A673 (cell line): Measurements from ENCODE around the gene SNTG2. TPM values are rescaled to one million over a fixed set of nuclear protein-coding genes. Genes with fewer than 3 reads are reported as not detected.

ENCODE experiments used
- BruUV-seq: library from RNA; stranded (reverse); fragments of 400-500 nt; replicated peaks from 2 replicates; lab custom pipeline; 2021; lab: Mats Ljungman, UMichigan
- CTCF ChIA-PET: fragments of 300-600 bp; sonication (Branson Sonifier 250); formaldehyde crosslinking; loops from one replicate; lab custom pipeline; 2022; ENCODE audit warnings: antibody characterized with exemption; lab: Charles Lee
- POLR2A ChIA-PET: fragments of 300-600 bp; sonication (Branson Sonifier 250); formaldehyde crosslinking; loops from one replicate; lab custom pipeline; 2022; ENCODE audit warnings: antibody characterized with exemption; ENCODE audit not compliant: low non-redundant PET; lab: Charles Lee
- DNase-seq: peaks from one replicate; pipeline ENCODE4 v3.0.0-alpha.2; 2015; ENCODE audit warnings: low spot score
- H3K27ac ChIP-seq: fragments of 200-600 bp; sonication (generic); 2 replicates; pipeline ENCODE4 v1.5.1; 2016; ENCODE audit warnings: mixed run types, low read depth, mild to moderate bottlenecking, mixed read lengths, antibody characterized with exemption, low read length; ENCODE audit not compliant: poor library complexity, severe bottlenecking
- H3K27me3 ChIP-seq: fragments of 200-600 bp; sonication (generic); replicated peaks from 2 replicates; pipeline ENCODE4 v1.6.1; 2017; ENCODE audit warnings: mixed run types, low read depth, mild to moderate bottlenecking, mixed read lengths, antibody characterized with exemption, low read length; ENCODE audit not compliant: insufficient read depth, poor library complexity
- H3K36me3 ChIP-seq: fragments of 200-600 bp; sonication (generic); 2 replicates; pipeline ENCODE4 v1.6.1; 2016; ENCODE audit warnings: mixed run types, mild to moderate bottlenecking, mixed read lengths, antibody characterized with exemption, low read length; ENCODE audit not compliant: insufficient read depth, poor library complexity, severe bottlenecking
- H3K4me1 ChIP-seq: fragments of 200-600 bp; sonication (generic); 2 replicates; pipeline ENCODE4 v1.6.1; 2017; ENCODE audit warnings: mixed run types, mild to moderate bottlenecking, mixed read lengths, antibody characterized with exemption, low read length; ENCODE audit not compliant: insufficient read depth, poor library complexity, severe bottlenecking
- H3K4me3 ChIP-seq: fragments of 200-600 bp; sonication (generic); 2 replicates; pipeline ENCODE4 v1.5.1; 2016; ENCODE audit warnings: low read depth, mixed run types, mild to moderate bottlenecking, mixed read lengths, low read length; ENCODE audit not compliant: poor library complexity, severe bottlenecking
- H3K9me3 ChIP-seq: fragments of 200-600 bp; sonication (generic); 2 replicates; pipeline ENCODE4 v1.6.1; 2016; ENCODE audit warnings: mixed run types, low read depth, mild to moderate bottlenecking, mixed read lengths, antibody characterized with exemption, low read length; ENCODE audit not compliant: poor library complexity, severe bottlenecking
- EZH2 ChIP-seq: fragments of 200-600 bp; sonication (generic); IDR thresholded peaks from 2 replicates; pipeline ENCODE4 v1.6.1; 2017; ENCODE audit warnings: borderline replicate concordance, low read depth, mild to moderate bottlenecking, mixed read lengths, antibody characterized with exemption, low read length; ENCODE audit not compliant: poor library complexity, severe bottlenecking
- intact Hi-C: fragments of 100-400 bp; cut with micrococcal nuclease; formaldehyde crosslinking; loops from one replicate; pipeline ENCODE4 v1.10.0; 2022; ENCODE audit not compliant: unreplicated experiment
- total RNA-seq: library from RNA; stranded (reverse); gene quantifications from 2 replicates; pipeline ENCODE4 v1.2.3, GENCODE V29; 2021
- TF ChIP-seq, protein P1 (sequence below): fragments of 300-800, 200-600 bp; sonication (generic); conservative IDR thresholded peaks from 2 replicates; pipeline ENCODE4 v1.5.1; 2017; ENCODE audit warnings: low read depth, mild to moderate bottlenecking, antibody characterized with exemption, low read length, moderate library complexity, mixed read lengths

SNTG2 gene
- total RNA-seq, 1 experiment from 2014 or later: 3.7 TPM

DNA sequence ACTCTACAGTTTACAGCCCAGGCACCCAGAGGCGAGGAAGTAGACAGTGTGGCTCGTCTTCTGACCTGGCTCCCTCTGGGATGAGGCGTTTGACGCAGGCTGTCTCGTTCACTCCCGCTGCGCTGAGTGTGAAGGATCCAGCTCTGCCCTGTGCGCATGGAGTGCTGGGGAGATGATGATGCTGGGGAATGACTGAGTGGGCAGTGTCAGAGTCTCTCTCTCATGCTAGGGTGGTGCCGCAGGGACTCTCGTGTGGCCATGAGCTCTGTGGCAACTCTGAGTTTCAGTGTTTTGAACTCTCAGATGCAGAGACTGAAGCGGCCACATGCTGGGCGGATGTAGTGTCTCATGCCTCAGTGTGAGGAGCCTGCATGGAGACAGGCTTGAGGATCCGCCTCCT lies 344.3 kb downstream of the SNTG2 start:
- intact Hi-C loops: no loop called here
- no peaks in the 10 kb centered on the region for H3K9me3 ChIP-seq

DNA sequence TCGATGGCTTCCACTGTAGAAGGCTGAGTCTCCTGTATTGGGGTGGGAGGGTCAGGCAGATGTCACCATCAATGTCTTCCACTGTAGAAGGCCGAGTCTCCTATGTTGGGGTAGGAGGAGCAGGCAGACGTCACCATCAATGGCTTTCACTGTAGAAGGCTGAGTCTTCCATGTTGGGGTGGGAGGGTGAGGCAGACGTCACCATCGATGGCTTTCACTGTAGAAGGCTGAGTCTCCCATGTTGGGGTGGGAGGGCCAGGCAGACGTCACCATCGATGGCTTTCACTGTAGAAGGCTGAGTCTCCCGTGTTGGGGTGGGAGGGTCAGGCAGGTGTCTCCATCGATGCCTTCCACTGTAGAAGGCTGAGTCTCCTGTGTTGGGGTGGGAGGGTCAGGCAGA lies 345.1 kb downstream of the SNTG2 start:
- ChIA-PET POLR2A (no interaction called here), CTCF (no interaction called here)
- no peak overlapping the region for H3K27ac ChIP-seq
- DNase-seq: no peak
- intact Hi-C loops: no loop called here
- no peaks in the 10 kb centered on the region for H3K9me3 ChIP-seq
- H3K4me1 ChIP-seq: no peaks in the 10 kb centered on the region
- no peak overlapping the region for H3K4me3 ChIP-seq
- H3K36me3 ChIP-seq: no peaks in the 10 kb centered on the region
- TF ChIP-seq, protein P1, sequence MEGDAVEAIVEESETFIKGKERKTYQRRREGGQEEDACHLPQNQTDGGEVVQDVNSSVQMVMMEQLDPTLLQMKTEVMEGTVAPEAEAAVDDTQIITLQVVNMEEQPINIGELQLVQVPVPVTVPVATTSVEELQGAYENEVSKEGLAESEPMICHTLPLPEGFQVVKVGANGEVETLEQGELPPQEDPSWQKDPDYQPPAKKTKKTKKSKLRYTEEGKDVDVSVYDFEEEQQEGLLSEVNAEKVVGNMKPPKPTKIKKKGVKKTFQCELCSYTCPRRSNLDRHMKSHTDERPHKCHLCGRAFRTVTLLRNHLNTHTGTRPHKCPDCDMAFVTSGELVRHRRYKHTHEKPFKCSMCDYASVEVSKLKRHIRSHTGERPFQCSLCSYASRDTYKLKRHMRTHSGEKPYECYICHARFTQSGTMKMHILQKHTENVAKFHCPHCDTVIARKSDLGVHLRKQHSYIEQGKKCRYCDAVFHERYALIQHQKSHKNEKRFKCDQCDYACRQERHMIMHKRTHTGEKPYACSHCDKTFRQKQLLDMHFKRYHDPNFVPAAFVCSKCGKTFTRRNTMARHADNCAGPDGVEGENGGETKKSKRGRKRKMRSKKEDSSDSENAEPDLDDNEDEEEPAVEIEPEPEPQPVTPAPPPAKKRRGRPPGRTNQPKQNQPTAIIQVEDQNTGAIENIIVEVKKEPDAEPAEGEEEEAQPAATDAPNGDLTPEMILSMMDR: no peak
- no peak for TF ChIP-seq EZH2
- no peaks in the 10 kb centered on the region for H3K27me3 ChIP-seq
- BruUV-seq: no TSS peak

More for the DNA sequence above, 344.3 kb downstream of the SNTG2 start:
- DNase-seq: no peak
- TF ChIP-seq, protein P1: no peak
- no peak for TF ChIP-seq EZH2
- no peak overlapping the region for H3K27ac ChIP-seq
- no peaks in the 10 kb centered on the region for H3K27me3 ChIP-seq
- BruUV-seq: no TSS peak
- no peaks in the 10 kb centered on the region for H3K36me3 ChIP-seq
- CTCF ChIA-PET: no interaction called here
- POLR2A ChIA-PET: no interaction called here
- no peaks in the 10 kb centered on the region for H3K4me1 ChIP-seq
- no peak overlapping the region for H3K4me3 ChIP-seq

DNA sequence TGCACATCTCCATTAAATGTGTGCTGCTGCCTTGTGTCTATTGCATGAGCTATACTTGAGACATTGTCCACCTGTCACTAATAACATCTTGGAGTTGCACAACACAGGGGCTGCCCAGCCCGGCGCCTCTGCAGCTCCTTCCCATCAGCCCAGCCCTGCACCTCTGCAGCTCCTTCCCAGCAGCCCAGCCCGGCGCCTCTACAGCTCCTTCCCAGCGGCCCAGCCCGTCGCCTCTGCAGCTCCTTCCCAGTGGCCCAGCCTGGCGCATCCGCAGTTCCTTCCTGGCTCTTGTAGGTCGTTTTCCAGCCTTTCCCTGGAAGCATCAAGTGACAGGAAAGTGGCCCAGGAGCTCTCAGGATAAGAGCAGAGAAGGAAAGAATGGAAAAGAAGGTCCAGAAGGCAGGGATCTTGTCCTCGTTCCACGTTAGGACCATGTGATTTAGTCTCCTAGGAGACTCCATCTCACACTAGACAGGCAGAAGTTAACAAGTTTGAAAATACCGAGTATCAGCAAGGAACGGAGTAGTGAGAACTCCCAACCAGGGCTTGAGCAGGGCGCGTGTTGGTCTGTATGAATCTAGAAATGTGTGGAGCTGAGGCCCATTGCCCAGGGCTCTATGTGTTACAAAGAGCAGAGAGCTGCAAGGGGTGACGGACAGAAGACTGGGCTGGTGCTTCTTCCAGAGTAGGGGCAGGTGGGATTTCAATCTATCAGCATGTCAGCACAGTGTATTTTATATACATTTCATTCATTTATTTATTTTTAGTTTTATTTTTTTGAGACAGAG lies 346.9 kb downstream of the SNTG2 start:
- intact Hi-C loops: no loop called here
- ChIA-PET CTCF (no interaction called here), POLR2A (no interaction called here)
- BruUV-seq: no TSS peak
- TF ChIP-seq, protein P1: no peak
- TF ChIP-seq EZH2: no peak
- H3K27ac ChIP-seq: no peak overlapping the region
- no peak for DNase-seq
- H3K9me3 ChIP-seq: no peaks in the 10 kb centered on the region
- H3K27me3 ChIP-seq: no peaks in the 10 kb centered on the region
- no peaks in the 10 kb centered on the region for H3K4me1 ChIP-seq
- H3K36me3 ChIP-seq: no peaks in the 10 kb centered on the region
- H3K4me3 ChIP-seq: no peak overlapping the region
